Effector memory CD8-positive, alpha-beta T cell (primary cell): Measurements from ENCODE around the gene TPM1.

Experiments
- ATAC-seq: fragments of 150-1000 bp; cut with Tn5 transposase; replicated peaks from 2 replicates; pipeline ENCODE4 v1.10.0; 2021; ENCODE audit warnings: mild to moderate bottlenecking, moderate library complexity
- DNase-seq, 3 experiments: peaks; one replicate each; pipeline ENCODE4 v3.0.0; 2021
- H3K27ac Mint-ChIP-seq, 2 donors: one replicate each; pipeline ENCODE4 v1.8.0; 2022; ENCODE audit warnings: mild to moderate bottlenecking in 2 of 2, mixed read lengths in 2 of 2, moderate library complexity in 2 of 2
- H3K27me3 Mint-ChIP-seq, 2 donors: one replicate each; pipeline ENCODE4 v1.8.0; 2022; ENCODE audit warnings: mixed read lengths in 2 of 2
- H3K36me3 Mint-ChIP-seq: one replicate; pipeline ENCODE4 v1.8.0; 2022; ENCODE audit warnings: mild to moderate bottlenecking, moderate library complexity, mixed read lengths; ENCODE audit not compliant: insufficient read depth
- H3K4me1 Mint-ChIP-seq, 2 donors: one replicate each; pipeline ENCODE4 v1.8.0; 2022; ENCODE audit warnings: low read depth in 2 of 2, mixed read lengths in 2 of 2
- H3K4me3 Mint-ChIP-seq, 2 donors: one replicate each; pipeline ENCODE4 v1.8.0; 2022; ENCODE audit warnings: mild to moderate bottlenecking in 2 of 2, mixed read lengths in 2 of 2, moderate library complexity in 2 of 2
- H3K9me3 Mint-ChIP-seq, 2 donors: one replicate each; pipeline ENCODE4 v1.8.0; 2022; ENCODE audit warnings: mixed read lengths in 2 of 2

Gene TPM1

DNA sequence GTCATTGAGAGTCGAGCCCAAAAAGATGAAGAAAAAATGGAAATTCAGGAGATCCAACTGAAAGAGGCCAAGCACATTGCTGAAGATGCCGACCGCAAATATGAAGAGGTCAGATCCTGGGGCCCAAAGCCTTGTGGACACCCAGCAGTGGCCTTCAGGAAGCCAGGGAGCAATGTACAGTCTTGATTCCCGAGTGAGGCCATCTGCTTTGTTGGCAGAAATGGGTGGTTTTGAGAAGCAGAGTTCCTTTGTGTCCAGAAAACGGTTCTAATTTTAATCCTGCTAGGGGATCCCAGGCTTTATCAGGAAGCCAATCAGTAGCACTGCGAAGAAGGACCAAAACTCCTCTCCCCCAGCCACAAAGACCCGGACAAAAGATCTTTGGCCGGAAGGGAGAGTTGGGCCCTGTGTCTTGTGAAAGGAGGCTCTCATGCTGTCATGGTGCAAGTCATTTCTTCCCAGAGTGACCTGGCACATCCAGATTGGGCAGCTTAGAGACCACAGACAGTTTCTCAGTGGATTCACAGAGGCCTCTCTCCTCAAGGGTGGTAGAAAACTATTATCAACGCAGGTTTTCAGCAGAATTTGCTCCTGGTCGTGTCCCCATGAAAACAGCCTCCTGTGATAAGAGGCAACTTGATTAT is 17.1 kb downstream of the TPM1 start:
- DNase-seq (no peak), ATAC-seq (no peak)
- no peak overlapping the region for H3K4me3 Mint-ChIP-seq
- H3K27me3 Mint-ChIP-seq, result no peaks in the 10 kb centered on the region
- H3K9me3 Mint-ChIP-seq, result no peaks in the 10 kb centered on the region
- peaks cover 33% of the 10 kb centered on the region for H3K36me3 Mint-ChIP-seq
- no peak overlapping the region for H3K27ac Mint-ChIP-seq
- peaks cover 2 to 5% of the 10 kb centered on the region in 2 donors for H3K4me1 Mint-ChIP-seq

DNA sequence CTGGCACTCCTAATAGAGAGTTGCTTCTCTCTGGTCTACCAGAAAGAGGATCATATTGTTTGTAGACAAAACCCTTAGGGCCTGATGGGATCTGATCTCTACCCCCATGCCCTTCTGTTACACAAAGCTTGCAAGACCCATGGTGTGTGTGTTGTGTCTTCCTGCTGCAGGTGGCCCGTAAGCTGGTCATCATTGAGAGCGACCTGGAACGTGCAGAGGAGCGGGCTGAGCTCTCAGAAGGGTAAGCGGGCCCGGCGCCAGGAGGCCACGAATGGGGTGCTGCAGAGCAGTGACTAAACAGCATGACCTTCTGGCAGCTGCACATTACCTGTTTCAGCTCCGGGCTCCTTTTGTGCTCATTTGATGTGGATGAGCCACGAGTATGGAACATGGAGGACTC is 18.2 kb downstream of the TPM1 start:
- H3K4me3 Mint-ChIP-seq, result no peak overlapping the region
- no peak overlapping the region for H3K27ac Mint-ChIP-seq
- peaks cover 33% of the 10 kb centered on the region for H3K36me3 Mint-ChIP-seq
- H3K4me1 Mint-ChIP-seq, result peaks cover 0 to 2% of the 10 kb centered on the region in 2 donors
- ATAC-seq (no peak), DNase-seq (no peak)
- no peaks in the 10 kb centered on the region for H3K27me3 Mint-ChIP-seq
- H3K9me3 Mint-ChIP-seq, result no peaks in the 10 kb centered on the region

DNA sequence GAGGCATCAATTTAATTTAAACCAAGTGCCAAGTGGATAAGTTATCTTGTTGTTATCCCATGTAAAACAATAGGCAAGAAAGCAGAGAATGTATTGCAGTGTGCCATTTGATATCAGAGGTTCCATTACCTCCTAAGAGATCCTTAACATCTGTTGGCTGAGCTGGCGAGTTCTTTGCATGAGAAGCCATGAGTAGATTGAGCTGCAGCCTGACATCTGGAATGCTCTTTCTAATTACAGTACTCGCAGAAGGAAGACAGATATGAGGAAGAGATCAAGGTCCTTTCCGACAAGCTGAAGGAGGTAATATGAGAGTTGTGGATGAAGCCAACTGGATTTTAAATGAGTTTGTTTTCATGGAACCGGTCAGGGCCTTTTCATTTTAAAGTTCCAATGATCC is 19.4 kb downstream of the TPM1 start:
- DNase-seq (no peak), ATAC-seq (no peak)
- H3K4me3 Mint-ChIP-seq, result no peak overlapping the region
- no peak overlapping the region for H3K27ac Mint-ChIP-seq
- H3K4me1 Mint-ChIP-seq, result no peaks in the 10 kb centered on the region
- H3K36me3 Mint-ChIP-seq, result peaks cover 28% of the 10 kb centered on the region
- H3K27me3 Mint-ChIP-seq, result no peaks in the 10 kb centered on the region
- H3K9me3 Mint-ChIP-seq, result no peaks in the 10 kb centered on the region

DNA sequence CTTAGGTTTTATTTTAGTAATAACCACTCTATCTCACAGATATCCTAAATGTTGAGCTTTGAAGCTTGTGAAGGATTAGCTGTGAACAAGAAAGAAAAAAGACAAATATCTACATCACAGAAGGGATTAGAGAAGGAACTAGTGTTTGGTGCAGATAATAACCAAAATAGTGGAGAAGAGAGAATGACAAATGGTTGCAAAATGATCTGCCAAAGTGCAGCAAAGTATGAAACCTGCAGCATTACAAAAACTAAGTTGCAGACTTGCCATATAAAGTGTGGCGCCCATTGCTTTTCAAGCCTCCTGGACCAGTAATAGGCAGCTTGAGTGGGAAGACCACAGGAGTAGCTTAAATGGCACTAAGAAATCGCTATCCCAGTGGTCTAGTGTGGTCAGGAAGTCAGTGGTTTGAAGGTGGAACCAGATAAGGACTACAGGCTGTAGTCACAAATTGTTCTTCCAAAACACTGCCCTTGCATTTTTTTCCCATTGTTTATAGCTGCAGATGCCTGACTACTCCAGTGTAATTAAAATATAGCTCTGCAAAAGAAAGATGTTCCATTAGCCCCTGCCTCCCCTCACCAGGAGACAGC is 20.7 kb downstream of the TPM1 start:
- no peaks in the 10 kb centered on the region for H3K27me3 Mint-ChIP-seq
- DNase-seq (no peak), ATAC-seq (no peak)
- no peaks in the 10 kb centered on the region for H3K9me3 Mint-ChIP-seq
- H3K27ac Mint-ChIP-seq, result no peak overlapping the region
- no peaks in the 10 kb centered on the region for H3K4me1 Mint-ChIP-seq
- no peak overlapping the region for H3K4me3 Mint-ChIP-seq
- peaks cover 20% of the 10 kb centered on the region for H3K36me3 Mint-ChIP-seq

DNA sequence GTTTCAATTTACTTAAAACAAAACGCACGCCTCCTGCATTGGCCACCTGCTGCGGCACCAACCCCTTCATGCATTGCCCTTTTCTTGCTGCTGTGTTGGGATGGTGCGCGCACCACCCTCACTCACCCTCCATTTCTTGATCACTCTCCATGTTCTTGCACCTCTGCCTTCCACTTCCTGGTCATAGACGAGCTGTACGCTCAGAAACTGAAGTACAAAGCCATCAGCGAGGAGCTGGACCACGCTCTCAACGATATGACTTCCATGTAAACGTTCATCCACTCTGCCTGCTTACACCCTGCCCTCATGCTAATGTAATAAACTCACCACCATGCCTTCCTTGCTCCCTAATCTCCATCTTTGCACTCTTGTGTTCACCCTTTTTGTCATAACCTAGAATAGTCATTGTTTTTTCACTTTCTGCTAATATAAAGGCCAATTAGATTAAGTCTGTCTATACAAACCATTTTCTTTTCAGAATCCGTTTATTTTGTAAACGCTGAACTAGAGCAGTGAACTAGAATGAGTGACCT is 21.4 kb downstream of the TPM1 start:
- Mint-ChIP-seq H3K9me3 (no peaks in the 10 kb centered on the region), H3K27ac (no peak overlapping the region), H3K36me3 (peaks cover 19% of the 10 kb centered on the region), H3K27me3 (no peaks in the 10 kb centered on the region), H3K4me1 (no peaks in the 10 kb centered on the region), H3K4me3 (no peak overlapping the region)
- no peak for DNase-seq
- ATAC-seq, result no peak

DNA sequence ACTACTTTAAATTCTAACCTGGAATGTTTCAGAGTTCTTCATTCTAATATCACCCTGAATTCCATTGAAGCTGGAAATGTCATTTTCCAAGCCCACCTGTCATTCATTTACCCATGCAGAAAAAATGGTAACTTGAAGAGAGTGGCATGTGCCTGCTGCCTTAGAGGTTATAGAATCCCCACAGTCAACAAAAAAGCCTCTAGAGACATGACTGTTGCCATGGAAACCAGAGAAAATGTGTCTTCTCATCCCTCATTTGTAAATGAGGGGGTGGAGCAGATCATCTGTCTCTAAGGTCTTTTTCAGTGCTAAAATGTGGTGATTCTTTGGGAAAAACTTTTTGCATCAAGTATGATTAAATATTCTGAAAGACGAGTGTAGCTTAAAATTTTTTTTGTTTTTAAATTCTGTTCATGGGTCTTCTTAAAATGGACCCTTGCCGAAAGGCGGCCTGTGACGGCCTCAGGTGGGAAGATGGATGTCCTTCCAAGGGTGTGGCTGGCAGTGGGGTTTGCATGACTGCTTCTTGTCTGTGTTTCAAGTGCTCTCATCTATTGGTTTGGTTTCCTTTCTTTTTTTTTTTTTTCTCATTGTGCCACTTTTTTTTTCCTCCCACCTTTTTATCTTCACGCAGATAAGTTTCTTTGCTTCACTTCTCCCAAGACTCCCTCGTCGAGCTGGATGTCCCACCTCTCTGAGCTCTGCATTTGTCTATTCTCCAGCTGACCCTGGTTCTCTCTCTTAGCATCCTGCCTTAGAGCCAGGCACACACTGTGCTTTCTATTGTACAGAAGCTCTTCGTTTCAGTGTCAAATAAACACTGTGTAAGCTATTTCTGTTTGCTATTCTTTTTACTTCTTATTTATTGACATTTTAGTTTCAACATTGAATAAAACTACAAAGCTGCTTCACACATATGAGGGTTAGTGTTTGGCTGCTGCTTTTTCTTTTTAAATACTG is 23.0 kb downstream of the TPM1 start:
- H3K9me3 Mint-ChIP-seq, result no peaks in the 10 kb centered on the region
- DNase-seq, result no peak
- no peak overlapping the region for H3K27ac Mint-ChIP-seq
- no peak overlapping the region for H3K4me3 Mint-ChIP-seq
- ATAC-seq, result no peak
- H3K27me3 Mint-ChIP-seq, result no peaks in the 10 kb centered on the region
- peaks cover 18% of the 10 kb centered on the region for H3K36me3 Mint-ChIP-seq
- H3K4me1 Mint-ChIP-seq, result no peaks in the 10 kb centered on the region

DNA sequence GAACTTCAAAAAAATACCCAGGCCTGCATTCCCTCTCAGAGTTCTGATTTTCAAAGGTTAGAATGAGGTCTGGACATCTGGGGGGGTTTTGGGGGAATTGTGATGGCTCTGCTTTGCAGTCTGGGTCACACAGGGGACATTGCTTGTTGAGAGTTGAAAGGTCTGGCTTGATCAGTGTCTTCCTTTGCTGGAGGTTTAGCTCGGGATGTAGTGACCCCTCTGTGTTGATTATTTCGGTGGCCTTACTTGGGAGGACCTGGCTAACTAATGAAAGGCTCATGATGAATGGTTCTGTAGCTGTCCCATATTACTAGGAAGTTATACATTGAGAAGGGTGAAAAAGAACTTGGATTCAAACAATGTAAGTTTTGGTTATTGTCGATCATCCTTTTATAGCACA is 23.7 kb downstream of the TPM1 start:
- ATAC-seq, result no peak
- peaks cover 17% of the 10 kb centered on the region for H3K36me3 Mint-ChIP-seq
- peak overlapping the region in 1 of 2 donors; percentile 66 for H3K27ac Mint-ChIP-seq
- no peak for DNase-seq
- no peaks in the 10 kb centered on the region for H3K9me3 Mint-ChIP-seq
- no peaks in the 10 kb centered on the region for H3K4me1 Mint-ChIP-seq
- no peak overlapping the region for H3K4me3 Mint-ChIP-seq
- no peaks in the 10 kb centered on the region for H3K27me3 Mint-ChIP-seq

DNA sequence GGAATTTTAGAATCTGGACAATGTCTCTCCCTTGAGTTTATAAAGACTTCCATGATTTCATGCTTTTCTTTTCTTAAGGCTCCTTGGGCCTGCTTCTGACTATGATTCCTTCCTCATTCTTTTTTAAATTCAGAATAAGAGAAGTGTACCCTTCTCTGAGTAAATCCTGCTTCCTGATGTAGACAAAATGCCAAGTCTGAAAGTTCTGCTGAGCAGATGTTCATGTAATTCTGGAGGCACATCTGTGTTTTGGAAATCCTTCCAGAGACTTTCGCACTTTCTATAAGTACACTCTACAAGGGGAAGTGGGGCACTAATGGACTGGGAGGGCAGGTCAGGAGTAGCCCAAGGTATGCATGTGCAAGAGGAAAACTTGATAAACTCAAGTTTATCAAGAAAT is 24.8 kb downstream of the TPM1 start:
- Mint-ChIP-seq H3K4me1 (no peaks in the 10 kb centered on the region), H3K4me3 (no peak overlapping the region), H3K27ac (no peak overlapping the region), H3K27me3 (no peaks in the 10 kb centered on the region), H3K36me3 (peaks cover 13% of the 10 kb centered on the region), H3K9me3 (no peaks in the 10 kb centered on the region)
- DNase-seq (no peak), ATAC-seq (no peak)

DNA sequence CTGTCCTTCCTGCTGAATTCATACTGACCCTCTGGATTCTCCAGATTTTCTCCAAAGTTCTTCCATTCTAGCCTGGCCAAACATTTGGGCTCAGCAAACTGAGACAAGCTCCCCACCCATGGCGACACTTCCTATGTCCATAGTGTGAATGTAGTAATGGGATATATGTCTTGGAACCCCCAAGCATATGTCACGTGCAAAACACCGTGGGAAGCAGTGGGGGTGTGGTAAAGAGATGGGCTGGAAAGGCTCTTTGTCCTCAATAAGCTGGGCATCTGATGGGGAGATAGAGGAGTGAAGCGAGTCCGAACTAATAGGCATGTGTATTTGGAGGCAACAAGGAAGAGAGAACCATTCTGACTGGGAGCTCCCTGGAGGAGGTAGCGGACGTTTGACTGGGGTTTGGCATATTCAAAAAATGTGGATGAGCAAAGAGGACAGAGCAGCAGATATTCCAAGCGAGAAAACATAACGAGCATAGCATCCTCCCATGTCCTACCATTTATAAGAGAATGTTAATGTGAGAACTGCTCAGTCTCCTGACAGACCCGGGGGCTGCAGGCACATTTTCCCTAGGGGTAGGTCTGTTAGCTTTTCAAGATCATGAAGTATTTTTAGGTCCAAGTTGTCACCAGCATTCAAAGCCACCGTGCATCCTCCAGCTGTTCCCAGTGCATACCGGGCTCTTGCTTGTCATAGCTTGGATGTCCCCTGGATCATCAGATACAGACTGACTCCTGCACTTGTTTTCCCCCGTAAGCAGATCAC is 25.6 kb downstream of the TPM1 start:
- Mint-ChIP-seq H3K4me3 (no peak overlapping the region), H3K27ac (peak overlapping the region in 1 of 2 donors; percentile 18), H3K9me3 (no peaks in the 10 kb centered on the region), H3K4me1 (no peaks in the 10 kb centered on the region), H3K27me3 (no peaks in the 10 kb centered on the region), H3K36me3 (peaks cover 13% of the 10 kb centered on the region)
- ATAC-seq (no peak), DNase-seq (no peak)

DNA sequence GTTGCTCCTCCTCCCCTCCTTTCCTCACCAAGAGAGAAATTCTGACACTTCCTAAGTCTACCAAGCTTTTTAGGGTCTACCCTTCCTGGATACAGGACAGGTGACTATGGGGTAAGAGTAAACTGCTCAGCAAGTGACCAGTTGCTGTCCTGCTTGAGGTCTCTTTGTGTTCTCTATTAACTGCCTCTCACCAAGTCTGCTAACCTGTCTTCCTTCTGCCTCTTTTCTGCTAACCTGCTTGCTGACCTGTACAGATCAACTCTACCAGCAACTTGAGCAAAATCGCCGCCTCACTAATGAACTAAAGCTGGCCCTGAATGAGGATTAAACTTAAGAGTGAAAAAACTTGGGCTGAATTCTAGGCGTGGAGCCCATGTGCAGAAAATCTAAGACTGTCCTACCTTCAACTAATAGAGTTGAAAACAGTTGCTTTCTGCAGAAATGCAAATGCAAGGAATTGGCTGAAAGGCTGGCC is 27.1 kb downstream of the TPM1 start:
- ATAC-seq, result no peak
- Mint-ChIP-seq H3K4me1 (no peaks in the 10 kb centered on the region), H3K36me3 (peaks cover 10% of the 10 kb centered on the region), H3K27ac (peak overlapping the region in 1 of 2 donors; percentile 71), H3K4me3 (no peak overlapping the region), H3K9me3 (no peaks in the 10 kb centered on the region), H3K27me3 (no peaks in the 10 kb centered on the region)
- DNase-seq, result no peak

DNA sequence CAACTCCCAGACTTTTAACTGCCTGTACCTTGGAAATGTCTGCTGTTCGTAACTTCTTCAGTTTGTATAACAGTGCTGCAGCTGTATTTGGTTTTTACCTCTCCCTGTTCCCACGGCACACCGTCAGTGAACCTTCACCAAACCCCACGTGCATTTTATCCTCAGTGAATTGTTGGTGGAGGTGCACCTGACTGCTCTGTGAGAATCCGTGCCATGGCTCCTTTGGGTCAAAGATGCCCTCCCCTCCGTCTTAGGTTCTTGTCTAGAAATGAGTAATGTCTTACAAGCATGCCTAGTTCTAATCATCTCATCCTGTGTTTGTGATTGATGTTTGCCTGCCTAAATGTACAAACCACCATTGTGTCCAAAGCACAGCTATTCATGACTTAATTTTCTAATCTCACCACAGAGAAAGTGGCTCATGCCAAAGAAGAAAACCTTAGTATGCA is 28.2 kb downstream of the TPM1 start:
- H3K27me3 Mint-ChIP-seq, result no peaks in the 10 kb centered on the region
- no peak for ATAC-seq
- H3K27ac Mint-ChIP-seq, result no peak overlapping the region

DNA sequence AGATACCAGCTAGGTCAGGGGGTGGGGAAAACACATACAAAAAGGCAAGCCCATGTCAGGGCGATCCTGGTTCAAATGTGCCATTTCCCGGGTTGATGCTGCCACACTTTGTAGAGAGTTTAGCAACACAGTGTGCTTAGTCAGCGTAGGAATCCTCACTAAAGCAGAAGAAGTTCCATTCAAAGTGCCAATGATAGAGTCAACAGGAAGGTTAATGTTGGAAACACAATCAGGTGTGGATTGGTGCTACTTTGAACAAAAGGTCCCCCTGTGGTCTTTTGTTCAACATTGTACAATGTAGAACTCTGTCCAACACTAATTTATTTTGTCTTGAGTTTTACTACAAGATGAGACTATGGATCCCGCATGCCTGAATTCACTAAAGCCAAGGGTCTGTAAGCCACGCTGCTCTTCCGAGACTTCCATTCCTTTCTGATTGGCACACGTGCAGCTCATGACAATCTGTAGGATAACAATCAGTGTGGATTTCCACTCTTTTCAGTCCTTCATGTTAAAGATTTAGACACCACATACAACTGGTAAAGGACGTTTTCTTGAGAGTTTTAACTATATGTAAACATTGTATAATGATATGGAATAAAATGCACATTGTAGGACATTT is 28.9 kb downstream of the TPM1 start:
- no peak overlapping the region for H3K4me3 Mint-ChIP-seq
- H3K9me3 Mint-ChIP-seq, result no peaks in the 10 kb centered on the region
- H3K4me1 Mint-ChIP-seq, result peaks cover 4 to 5% of the 10 kb centered on the region in 2 donors

More for the DNA sequence above, 28.2 kb downstream of the TPM1 start:
- Mint-ChIP-seq H3K4me3 (no peak overlapping the region), H3K36me3 (peaks cover 10% of the 10 kb centered on the region), H3K9me3 (no peaks in the 10 kb centered on the region), H3K4me1 (peaks cover 0 to under 1% of the 10 kb centered on the region in 2 donors)
- DNase-seq, result no peak

More for the DNA sequence above, 28.9 kb downstream of the TPM1 start:
- H3K36me3 Mint-ChIP-seq, result peaks cover 7% of the 10 kb centered on the region
- no peak overlapping the region for H3K27ac Mint-ChIP-seq
- ATAC-seq (no peak), DNase-seq (no peak)
- no peaks in the 10 kb centered on the region for H3K27me3 Mint-ChIP-seq
